PC-3 (cell line): ENCODE data around the gene STPG2.

ENCODE experiments used
- CTCF ChIP-seq: fragments of 300-600 bp; sonication (generic); conservative IDR thresholded peaks from 2 replicates; pipeline ENCODE4 v1.5.1; 2017; ENCODE audit warnings: antibody characterized with exemption, low read depth, mild to moderate bottlenecking, low read length
- EZH2 ChIP-seq: fragments of 300-600 bp; sonication (generic); IDR thresholded peaks from one replicate; pipeline ENCODE4 v1.6.1; 2017; ENCODE audit warnings: antibody characterized with exemption, mild to moderate bottlenecking, low read length; ENCODE audit not compliant: unreplicated experiment
- EZH2phosphoT487 ChIP-seq: fragments of 300-600 bp; sonication (generic); IDR thresholded peaks from 2 replicates; pipeline ENCODE4 v1.6.1; 2018; ENCODE audit warnings: mild to moderate bottlenecking, antibody characterized with exemption, low read length, borderline replicate concordance

GRCh38 chr4:97828646-97829045 is 314.6 kb downstream of the STPG2 start:
- no peak for TF ChIP-seq CTCF
- no peak for TF ChIP-seq EZH2
- TF ChIP-seq EZH2phosphoT487, result no peak
